Brain microvascular endothelial cell (primary cell): ENCODE data around the gene UNKL.

Experiments
- DNase-seq: peaks from one replicate; pipeline ENCODE4 v3.0.0-alpha.2; 2020
- H3K27ac ChIP-seq: fragments of 250-450 bp; sonication (Bioruptor Pico); 2 replicates; pipeline ENCODE4 v1.5.1; 2020; ENCODE audit warnings: mild to moderate bottlenecking, moderate library complexity
- H3K27me3 ChIP-seq: fragments of 250-450 bp; sonication (Bioruptor Pico); replicated peaks from 2 replicates; pipeline ENCODE4 v1.5.1; 2020; ENCODE audit warnings: mild to moderate bottlenecking
- H3K36me3 ChIP-seq: fragments of 250-450 bp; sonication (Bioruptor Pico); replicated peaks from 2 replicates; pipeline ENCODE4 v1.5.1; 2020; ENCODE audit warnings: mild to moderate bottlenecking
- H3K4me3 ChIP-seq: 2 replicates; pipeline ENCODE4 v1.5.1; 2011; ENCODE audit warnings: low read depth, mild to moderate bottlenecking, control low read depth, low read length, moderate library complexity
- CTCF ChIP-seq: IDR thresholded peaks from 2 replicates; pipeline ENCODE4 v1.5.1; 2011; ENCODE audit warnings: low read depth, mild to moderate bottlenecking, moderate library complexity, low read length, control low read depth, inconsistent platforms; ENCODE audit errors: missing control alignments
- in situ Hi-C: cut with HindIII; loops from 2 replicates; pipeline ENCODE4 v1.10.0; 2017; ENCODE audit warnings: low sequenced_read_pairs, low pct_ligation_motif_present

The UNKL gene

DNA sequence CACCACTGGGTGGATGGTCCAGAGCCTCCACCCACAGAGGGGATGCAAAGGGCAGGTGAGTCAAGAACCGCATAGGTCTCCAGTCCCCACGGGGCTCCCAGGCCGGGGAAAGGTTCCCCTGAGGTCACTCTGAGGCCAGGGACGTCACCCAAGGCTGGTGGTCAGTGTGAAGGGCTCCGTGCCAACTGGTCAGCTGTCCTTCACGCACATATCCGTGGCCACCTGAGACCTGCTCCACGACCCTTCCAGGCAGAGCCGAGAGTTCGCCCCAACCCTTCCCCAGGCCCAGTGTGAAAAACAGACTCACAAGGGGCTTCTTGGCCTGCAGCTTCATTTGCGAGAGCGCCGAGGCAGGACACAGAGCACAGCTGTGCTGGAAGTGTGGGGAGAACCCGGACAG lies 65.6 kb downstream of the UNKL start:
- H3K27me3 ChIP-seq = no peaks in the 10 kb centered on the region
- no peak overlapping the region for H3K27ac ChIP-seq
- in situ Hi-C loops = no loop called here
- peaks cover 17% of the 10 kb centered on the region for H3K36me3 ChIP-seq
- H3K4me3 ChIP-seq = no peak overlapping the region
- no peak for TF ChIP-seq CTCF
- DNase-seq = no peak

DNA sequence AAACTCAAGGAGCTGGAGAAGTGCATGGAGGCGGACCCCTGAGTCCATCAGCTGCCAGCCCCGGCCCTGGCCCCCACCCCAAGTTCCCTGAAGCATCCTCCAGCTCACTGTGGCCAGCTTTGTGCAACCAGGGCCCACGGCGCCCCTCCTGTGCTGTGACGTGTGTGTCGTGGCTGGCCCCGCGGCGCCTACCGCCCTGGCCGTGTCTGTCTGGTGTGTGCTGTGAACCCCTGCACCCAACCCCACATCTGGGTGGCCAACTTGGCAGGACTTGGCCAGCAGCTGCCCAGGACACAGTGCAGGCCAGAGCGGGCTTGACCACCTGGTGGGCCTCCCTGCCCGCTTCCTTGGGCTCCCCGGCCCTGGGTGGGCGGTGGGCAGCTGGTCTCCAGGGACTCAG lies 66.1 kb downstream of the UNKL start:
- no peak overlapping the region for H3K4me3 ChIP-seq
- no peak for DNase-seq
- TF ChIP-seq CTCF = no peak
- no peak overlapping the region for H3K27ac ChIP-seq
- H3K27me3 ChIP-seq = no peaks in the 10 kb centered on the region
- peaks cover 17% of the 10 kb centered on the region for H3K36me3 ChIP-seq
- in situ Hi-C loops = no loop called here

GRCh38 chr16:1347962-1348361 lies 66.5 kb downstream of the UNKL start:
- no peaks in the 10 kb centered on the region for H3K27me3 ChIP-seq
- no peak for TF ChIP-seq CTCF
- no peak for DNase-seq
- H3K36me3 ChIP-seq = peaks cover 17% of the 10 kb centered on the region
- in situ Hi-C loops = no loop called here
- no peak overlapping the region for H3K27ac ChIP-seq
- H3K4me3 ChIP-seq = no peak overlapping the region

DNA sequence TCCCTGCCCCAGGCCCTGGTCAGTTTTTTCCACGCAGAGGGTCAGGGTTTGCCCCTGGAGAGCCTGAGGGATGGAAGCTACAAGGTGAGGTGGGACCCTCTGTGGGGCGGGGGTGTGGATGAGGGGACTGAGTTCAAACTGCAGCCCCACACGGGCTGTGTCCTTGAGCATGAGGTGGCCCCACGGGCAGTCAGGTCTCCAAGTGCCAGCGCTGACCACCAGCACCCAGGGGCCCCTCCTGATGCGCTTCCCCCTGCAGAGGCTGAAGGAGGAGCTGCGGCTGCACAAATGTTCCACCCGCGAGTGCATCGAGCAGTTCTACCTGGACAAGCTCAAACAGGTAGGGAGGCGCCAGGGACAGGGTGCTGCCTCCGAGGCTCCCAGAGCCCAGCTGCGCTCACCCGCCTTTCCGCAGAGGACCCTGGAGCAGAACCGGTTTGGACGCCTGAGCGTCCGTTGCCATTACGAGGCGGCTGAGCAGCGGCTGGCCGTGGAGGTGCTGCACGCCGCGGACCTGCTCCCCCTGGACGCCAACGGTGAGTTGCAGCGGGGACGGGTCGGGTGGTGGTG lies 67.1 kb downstream of the UNKL start:
- no peaks in the 10 kb centered on the region for H3K27me3 ChIP-seq
- H3K4me3 ChIP-seq = no peak overlapping the region
- no peak overlapping the region for H3K27ac ChIP-seq
- DNase-seq = no peak
- peaks cover 17% of the 10 kb centered on the region for H3K36me3 ChIP-seq
- in situ Hi-C loops = no loop called here
- no peak for TF ChIP-seq CTCF

DNA sequence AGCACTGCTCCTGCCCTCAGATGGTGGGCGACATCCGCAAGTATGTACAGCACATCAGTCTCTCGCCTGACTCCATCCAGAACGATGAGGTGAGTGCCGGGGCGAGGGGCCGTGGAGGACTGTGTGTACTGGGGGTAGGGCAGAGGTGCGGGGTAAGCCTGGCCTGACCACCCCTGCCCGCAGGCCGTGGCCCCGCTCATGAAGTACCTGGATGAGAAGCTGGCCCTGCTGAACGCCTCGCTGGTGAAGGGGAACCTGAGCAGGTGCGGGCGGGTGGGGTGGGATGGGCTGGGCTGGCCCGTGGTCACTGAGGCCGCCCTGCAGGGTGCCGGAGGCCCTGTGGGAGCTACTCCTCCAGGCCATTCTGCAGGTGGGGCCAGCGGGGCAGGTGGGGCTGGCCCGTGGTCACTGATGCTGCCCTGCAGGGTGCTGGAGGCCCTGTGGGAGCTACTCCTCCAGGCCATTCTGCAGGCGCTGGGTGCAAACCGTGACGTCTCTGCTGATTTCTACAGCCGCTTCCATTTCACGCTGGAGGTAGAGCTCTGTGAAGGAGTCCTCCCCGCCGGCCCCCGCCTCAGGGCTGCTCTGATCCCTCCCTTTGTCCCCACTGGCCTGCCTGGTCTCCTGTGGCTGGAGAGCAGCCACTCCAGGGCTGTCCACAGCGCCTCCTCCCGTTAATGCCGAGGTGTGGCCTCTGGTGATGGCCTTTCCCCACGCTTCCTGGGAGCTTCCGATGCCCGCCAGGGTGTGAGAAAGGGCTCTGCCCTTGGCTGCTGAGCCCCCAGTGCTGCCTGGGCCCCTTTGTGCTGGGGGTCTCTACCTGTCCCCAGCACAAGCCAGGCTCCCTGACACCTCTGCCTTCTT lies 67.8 kb downstream of the UNKL start:
- in situ Hi-C loops = no loop called here
- H3K36me3 ChIP-seq = peaks cover 17% of the 10 kb centered on the region
- no peak overlapping the region for H3K4me3 ChIP-seq
- no peak for DNase-seq
- H3K27me3 ChIP-seq = no peaks in the 10 kb centered on the region
- TF ChIP-seq CTCF = peak; percentile 28
- no peak overlapping the region for H3K27ac ChIP-seq
